Renal cortex interstitium (tissue), 11 donors: ENCODE data around the gene MRPL12. TPM values are rescaled to one million over a fixed set of nuclear protein-coding genes. Genes with fewer than 3 reads are reported as not detected.
"Not testable (repeated sequence)": the region's sequence is repeated elsewhere in the genome, so short reads cannot be mapped to it uniquely, and the experiment has no call there.

ENCODE experiments used
- DNase-seq, 11 donors: peaks; one replicate each; pipeline ENCODE4 v3.0.0-alpha.2; 2013; ENCODE audit warnings: low read depth in 9 of 11, low spot score in 4 of 11; ENCODE audit errors: extremely low read depth in 1 of 11
- polyA plus RNA-seq, 3 donors: library from polyadenylated mRNA; unstranded; fragments of 120-200 nt; gene quantifications; one replicate each; pipeline ENCODE4 v1.2.1, GENCODE V29; 2013; ENCODE audit not compliant: insufficient read length in 3 of 3

The MRPL12 gene
- polyA plus RNA-seq, 3 donors, result 40.1 to 60.5 (median 45.7) TPM

DNA sequence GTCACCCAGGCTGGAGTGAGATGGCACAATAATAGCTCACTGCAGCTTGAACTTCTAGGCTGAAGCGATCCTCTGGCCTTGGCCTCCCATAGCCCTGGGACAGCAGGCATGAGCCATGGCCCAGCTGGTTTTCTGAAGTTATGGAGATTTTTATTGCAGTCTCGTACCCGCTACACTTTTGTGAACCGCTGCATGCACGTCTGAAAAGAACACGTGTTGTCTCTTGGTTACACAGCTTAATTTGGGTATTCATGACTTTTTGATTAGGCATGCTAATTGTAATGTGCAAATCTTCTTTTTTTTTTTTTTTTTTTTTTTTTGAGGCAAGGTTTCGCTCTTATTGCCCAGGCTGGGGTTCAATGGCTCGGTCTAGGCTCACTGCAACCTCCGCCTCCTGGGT lies 22.3 kb downstream of the MRPL12 start:
- no peak for DNase-seq

GRCh38 chr17:81726004-81726403 lies 22.8 kb downstream of the MRPL12 start:
- no peak for DNase-seq

DNA sequence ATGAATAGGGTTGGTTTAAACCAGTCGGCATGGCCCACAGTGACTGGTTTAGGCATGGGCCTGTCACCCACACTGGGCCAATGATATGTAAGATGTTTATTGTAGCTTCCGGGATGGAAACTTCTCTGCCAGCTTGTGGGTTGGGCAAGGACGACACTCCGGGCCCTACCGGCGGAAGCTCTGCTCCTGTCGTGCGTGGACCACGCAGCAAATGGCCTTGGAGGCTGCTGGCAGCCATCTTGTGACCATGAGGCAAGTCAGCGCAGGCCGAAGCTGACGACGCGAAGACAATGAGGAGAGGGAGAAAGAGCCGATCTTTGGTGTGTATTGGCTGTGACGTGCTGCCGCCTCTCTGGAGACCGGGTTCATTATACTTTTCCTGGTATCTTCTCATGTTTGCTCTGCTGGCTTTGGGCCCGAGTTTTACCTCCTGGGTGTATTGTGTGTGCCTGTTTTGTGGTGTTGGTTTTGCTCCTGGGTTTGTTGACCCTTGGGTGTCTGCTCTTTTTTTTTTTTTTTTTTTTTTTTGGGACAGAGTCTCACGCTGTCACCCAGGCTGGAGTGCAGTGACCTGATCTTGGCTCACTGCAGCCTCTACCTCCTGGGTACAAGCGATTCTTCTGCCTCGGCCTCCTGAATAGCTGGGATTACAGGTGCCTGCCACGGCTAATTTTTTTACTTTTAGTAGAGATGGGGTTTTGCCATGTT lies 24.3 kb downstream of the MRPL12 start:
- no peak for DNase-seq

- peak in 2 of 11 donors; percentile 49 for DNase-seq
These were observed 30.6 kb downstream of the MRPL12 start for GRCh38 chr17:81733507-81734404.

GRCh38 chr17:81734405-81735263 lies 31.5 kb downstream of the MRPL12 start:
- DNase-seq, result no peak

DNA sequence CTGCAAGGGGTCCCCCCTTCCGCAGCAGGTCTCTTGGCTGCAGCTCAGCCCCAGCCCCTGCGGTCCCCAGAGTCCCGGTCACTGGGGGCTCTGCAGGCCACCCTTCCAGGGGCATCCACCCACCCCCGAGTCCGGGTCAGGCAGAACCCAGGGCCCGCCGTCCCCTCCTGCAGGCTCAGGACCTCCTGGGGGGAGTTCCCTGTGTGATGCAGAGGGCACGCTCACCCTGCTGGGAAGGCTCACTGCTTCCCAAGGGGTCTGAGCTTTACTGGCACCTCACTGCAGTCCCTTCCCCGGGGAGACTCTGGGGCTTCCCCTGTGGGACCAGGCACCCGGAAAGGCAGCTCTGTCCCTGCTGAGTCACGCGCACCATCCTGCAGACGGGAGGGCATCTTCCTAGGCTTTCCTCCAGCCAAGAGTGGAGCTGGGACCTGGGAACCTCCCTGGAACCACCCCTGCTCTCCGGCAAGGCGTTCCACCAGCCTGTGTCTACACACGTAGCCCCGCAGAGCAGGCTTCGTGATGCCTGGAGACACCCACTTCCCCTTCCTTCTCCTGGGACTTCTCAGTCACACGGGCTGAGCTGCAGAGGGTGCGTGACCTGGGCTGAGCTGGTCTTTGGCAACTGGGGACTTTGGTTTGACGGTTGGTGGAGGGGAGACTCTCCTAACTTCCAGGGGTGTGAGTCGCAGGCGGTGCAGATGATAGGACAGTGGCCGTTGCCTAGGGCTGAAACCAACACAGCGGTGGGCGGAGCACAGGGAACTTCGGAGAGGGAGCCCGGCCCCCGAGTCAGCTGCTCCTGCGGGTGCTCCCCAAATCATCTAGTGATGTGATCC lies 32.3 kb downstream of the MRPL12 start:
- no peak for DNase-seq

- no peak for DNase-seq
These were observed 35.0 kb downstream of the MRPL12 start for GRCh38 chr17:81737947-81738800.

DNA sequence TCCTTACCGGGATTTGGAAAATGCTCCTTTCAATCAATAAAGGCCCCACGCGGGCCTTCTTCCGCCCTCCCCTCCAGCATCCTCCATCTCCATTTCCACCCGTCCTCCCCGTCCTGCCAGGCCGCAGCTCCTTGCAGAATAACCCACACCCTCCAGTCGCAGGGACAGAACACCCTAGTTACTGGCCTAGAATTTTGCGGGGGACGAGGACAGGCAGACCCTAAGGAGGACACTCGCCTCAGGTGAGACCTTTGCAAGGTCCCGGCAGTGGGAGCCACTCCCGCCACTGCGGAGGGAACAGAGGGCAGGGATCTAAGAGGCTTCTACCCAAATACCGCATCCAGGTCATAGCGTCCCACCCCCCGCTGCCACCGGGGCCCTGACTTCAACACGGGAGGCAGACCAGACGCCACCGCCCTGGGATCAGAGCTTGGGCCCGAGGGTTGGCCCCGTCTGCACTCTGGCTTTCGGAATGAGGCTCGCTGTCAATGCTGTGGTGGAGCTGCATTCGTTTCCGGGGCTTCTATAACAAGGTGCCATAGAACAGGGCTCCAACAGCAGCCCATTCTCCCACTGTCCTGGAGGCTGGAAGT lies 35.7 kb downstream of the MRPL12 start:
- DNase-seq, result no peak

DNA sequence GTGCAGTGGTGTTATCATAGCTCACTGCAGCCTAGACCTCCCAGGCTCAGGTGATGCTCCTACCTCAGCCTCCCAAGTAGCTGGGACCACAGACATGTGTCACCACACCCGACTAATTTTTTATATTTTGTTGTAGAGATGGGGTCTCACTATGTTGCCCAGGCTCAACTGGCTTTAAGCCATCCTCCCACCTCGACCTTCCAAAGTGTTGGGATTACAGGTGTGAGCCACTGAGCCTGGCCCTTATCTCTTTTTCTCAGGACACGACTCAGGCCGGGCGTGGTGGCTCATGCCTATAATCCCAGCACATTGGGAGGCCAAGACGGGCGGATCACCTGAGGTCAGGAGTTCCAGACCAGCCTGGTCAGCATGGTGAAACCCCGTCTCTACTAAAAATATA lies 36.4 kb downstream of the MRPL12 start:
- DNase-seq, result not testable (repeated sequence)

- no peak for DNase-seq
These were observed 37.3 kb downstream of the MRPL12 start for GRCh38 chr17:81740395-81740961.

GRCh38 chr17:81741049-81741593 lies 38.0 kb downstream of the MRPL12 start:
- no peak for DNase-seq

DNA sequence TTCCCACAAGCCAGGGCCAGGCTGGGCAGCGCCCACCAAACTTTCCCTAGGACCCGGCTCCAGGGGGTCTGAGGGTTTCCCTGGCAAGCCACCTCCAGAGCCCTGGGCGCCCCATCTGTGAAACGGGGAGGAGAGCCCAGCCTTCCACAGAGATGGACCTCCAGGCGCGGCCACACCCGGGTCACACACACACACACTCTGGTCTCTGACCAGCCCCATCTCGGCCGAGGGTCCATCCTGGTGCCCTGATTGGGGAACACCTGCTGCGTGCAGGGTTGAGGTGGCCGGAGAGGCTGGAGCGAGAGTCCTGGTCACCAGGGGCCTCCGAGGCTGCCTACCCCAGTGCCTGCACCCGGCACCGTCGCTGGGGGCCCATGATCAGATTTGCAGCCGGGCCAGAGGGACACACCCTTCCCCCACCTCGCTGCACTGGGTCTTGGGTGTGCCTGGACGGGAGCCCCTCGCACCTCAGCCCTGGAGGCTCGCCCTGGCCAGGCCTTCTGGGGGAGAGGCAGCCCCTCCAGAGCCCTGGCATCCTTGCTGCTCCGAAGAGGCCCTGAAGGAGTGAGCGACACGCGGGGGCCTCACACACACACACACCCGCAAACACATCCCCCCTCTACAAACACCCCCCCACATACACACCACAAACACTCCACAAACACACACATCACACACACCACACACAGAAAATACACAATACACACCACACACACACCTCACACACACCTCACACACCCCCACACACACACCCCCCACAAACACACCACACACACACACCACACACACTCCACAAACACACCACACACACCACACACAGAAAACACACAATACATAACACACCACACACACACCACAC lies 38.7 kb downstream of the MRPL12 start:
- no peak for DNase-seq
